Neural cell (in vitro differentiated cells): ENCODE data around the gene PRR33. TPM values are rescaled to one million over a fixed set of nuclear protein-coding genes. Genes with fewer than 3 reads are reported as not detected.

Experiments used
- H2AFZ ChIP-seq: fragments of 200-600, 300-800 bp; sonication (generic), shearing (Covaris generic); 2 replicates; pipeline ENCODE4 v1.6.0; 2014; ENCODE audit warnings: low read depth, mild to moderate bottlenecking, antibody characterized with exemption, low read length, moderate library complexity
- H3F3A ChIP-seq: fragments of 200-600 bp; shearing (Covaris generic); 2 replicates; pipeline ENCODE4 v1.6.1; 2016; ENCODE audit warnings: mild to moderate bottlenecking, moderate library complexity, mixed read lengths, antibody characterized with exemption, low read length; ENCODE audit not compliant: insufficient read depth, poor library complexity, severe bottlenecking
- H3K27ac ChIP-seq: fragments of 200-600, 300-800 bp; sonication (generic), shearing (Covaris generic); 2 replicates; pipeline ENCODE4 v1.5.1; 2014; ENCODE audit warnings: mild to moderate bottlenecking, low read length, moderate library complexity
- H3K27me3 ChIP-seq: fragments of 300-800, 200-600 bp; sonication (generic), shearing (Covaris generic); 2 replicates; pipeline ENCODE4 v1.6.0; 2014; ENCODE audit warnings: mild to moderate bottlenecking, low read depth, low read length, moderate library complexity; ENCODE audit not compliant: insufficient read depth
- H3K36me3 ChIP-seq: fragments of 300-800, 200-600 bp; sonication (generic), shearing (Covaris generic); 2 replicates; pipeline ENCODE4 v1.5.1; 2014; ENCODE audit warnings: mild to moderate bottlenecking, antibody characterized with exemption, low read length, moderate library complexity; ENCODE audit not compliant: insufficient read depth
- H3K4me2 ChIP-seq: fragments of 300-800, 200-600 bp; sonication (generic), shearing (Covaris generic); 2 replicates; pipeline ENCODE4 v1.6.0; 2014; ENCODE audit warnings: mild to moderate bottlenecking, low read length
- H3K4me3 ChIP-seq: fragments of 300-800, 200-600 bp; sonication (generic), shearing (Covaris generic); 2 replicates; pipeline ENCODE4 v1.5.1; 2014; ENCODE audit warnings: mild to moderate bottlenecking, low read length, moderate library complexity
- H3K79me2 ChIP-seq: fragments of 200-600 bp; shearing (Covaris generic); replicated peaks from 2 replicates; pipeline ENCODE4 v1.6.0; 2014; ENCODE audit warnings: mild to moderate bottlenecking, low read length, moderate library complexity; ENCODE audit not compliant: insufficient read depth
- H3K9ac ChIP-seq: fragments of 300-800, 200-600 bp; sonication (generic), shearing (Covaris generic); 2 replicates; pipeline ENCODE4 v1.6.1; 2016; ENCODE audit warnings: mild to moderate bottlenecking, low read length, mixed read lengths
- H3K9me2 ChIP-seq: fragments of 200-600 bp; shearing (Covaris generic); 2 replicates; pipeline ENCODE4 v1.6.1; 2016; ENCODE audit warnings: mild to moderate bottlenecking, low read length, mixed read lengths; ENCODE audit not compliant: insufficient read depth
- H3K9me3 ChIP-seq: fragments of 200-600, 300-800 bp; sonication (generic), shearing (Covaris generic); 2 replicates; pipeline ENCODE4 v1.6.1; 2016; ENCODE audit warnings: mild to moderate bottlenecking, mixed run types, low read length, moderate library complexity, mixed read lengths
- H4K20me1 ChIP-seq: fragments of 200-600 bp; shearing (Covaris generic); 2 replicates; pipeline ENCODE4 v1.6.1; 2016; ENCODE audit warnings: mild to moderate bottlenecking, mixed run types; ENCODE audit not compliant: insufficient read depth
- EP300 ChIP-seq: fragments of 450-650 bp; conservative IDR thresholded peaks from 2 replicates; pipeline ENCODE4 v1.6.1; 2014; ENCODE audit warnings: antibody characterized with exemption, mild to moderate bottlenecking, moderate library complexity; ENCODE audit not compliant: poor library complexity, severe bottlenecking
- EZH2 ChIP-seq: fragments of 200-600, 300-800 bp; shearing (Covaris generic), sonication (generic); IDR thresholded peaks from 2 replicates; pipeline ENCODE4 v1.6.1; 2014; ENCODE audit warnings: antibody characterized with exemption, low read length, borderline replicate concordance, mild to moderate bottlenecking; ENCODE audit not compliant: insufficient read depth, poor library complexity, severe bottlenecking
- MXI1 ChIP-seq: fragments of 450-650 bp; conservative IDR thresholded peaks from 2 replicates; pipeline ENCODE4 v1.6.1; 2014; ENCODE audit warnings: antibody characterized with exemption, mild to moderate bottlenecking; ENCODE audit not compliant: poor library complexity, severe bottlenecking
- POLR2AphosphoS5 ChIP-seq: IDR thresholded peaks from 2 replicates; pipeline ENCODE4 v1.6.1; 2012
- RAD21 ChIP-seq: fragments of 450-650 bp; conservative IDR thresholded peaks from 2 replicates; pipeline ENCODE4 v1.6.1; 2014; ENCODE audit warnings: antibody characterized with exemption, mild to moderate bottlenecking, moderate library complexity
- SMC3 ChIP-seq: fragments of 450-650 bp; conservative IDR thresholded peaks from 2 replicates; pipeline ENCODE4 v1.6.1; 2014; ENCODE audit warnings: antibody characterized with exemption, mild to moderate bottlenecking, moderate library complexity; ENCODE audit not compliant: poor library complexity
- TAF1 ChIP-seq: IDR thresholded peaks from 2 replicates; pipeline ENCODE4 v1.6.1; 2012; ENCODE audit warnings: low read depth
- polyA plus RNA-seq: library from polyadenylated mRNA; depleted of rRNA; stranded (reverse); fragments of >200 nt; gene quantifications from 2 replicates; pipeline ENCODE4 v1.2.3, GENCODE V29; 2014
- small RNA-seq, 3 experiments: library from RNA; depleted of rRNA; stranded (forward); fragments of <200 nt; gene quantifications; one replicate each; pipeline ENCODE3, GENCODE V24; 2012
- TF ChIP-seq, protein P1 (sequence below): fragments of 450-650 bp; IDR thresholded peaks from 2 replicates; pipeline ENCODE4 v1.5.1; 2014; ENCODE audit warnings: antibody characterized with exemption, mild to moderate bottlenecking, moderate library complexity; ENCODE audit not compliant: poor library complexity, severe bottlenecking
- TF ChIP-seq, protein P2 (sequence below): IDR thresholded peaks from 2 replicates; pipeline ENCODE4 v1.6.1; 2012; ENCODE audit warnings: borderline replicate concordance

PRR33 gene
- polyA plus RNA-seq, 1 donor from 2014 or later: not detected

DNA sequence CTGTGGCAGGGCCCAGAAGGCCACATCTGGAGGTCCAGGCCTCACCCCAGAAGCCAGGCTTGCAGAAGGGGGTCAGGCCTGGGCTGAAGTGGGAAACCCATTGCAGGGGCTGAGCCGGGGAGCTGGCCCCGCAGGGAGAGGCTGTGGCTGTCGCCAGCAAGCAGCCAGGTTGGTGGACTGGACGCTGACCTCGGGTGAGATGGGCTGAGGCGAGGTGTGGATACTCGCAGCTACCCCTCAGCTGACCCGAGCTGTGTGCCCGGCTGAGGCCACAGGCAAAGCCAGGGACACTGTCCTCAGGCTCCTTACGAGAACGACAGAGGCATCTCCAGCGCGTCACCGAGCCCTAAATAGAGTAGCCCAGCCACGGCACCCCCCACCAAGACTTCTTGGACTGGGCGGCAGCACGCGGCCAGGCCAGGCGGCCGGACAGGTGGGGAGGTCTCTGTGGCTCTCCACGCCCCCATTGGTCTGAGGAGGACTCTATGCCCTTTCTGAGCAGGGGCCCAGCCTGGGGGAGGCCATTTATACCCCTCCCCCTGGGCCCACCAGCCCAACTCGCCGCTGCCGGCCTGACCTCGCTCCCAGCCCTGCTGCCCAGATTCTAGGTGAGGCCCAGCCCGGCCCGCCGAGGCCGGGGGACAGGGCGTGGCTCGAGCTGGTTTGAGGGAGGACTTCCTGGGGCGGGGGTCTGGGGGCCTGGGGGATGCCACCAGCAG, 53.1 kb downstream of the PRR33 start, which contains the start of gene TNNI2:
Gene TNNI2, plus strand, starts transcription at position 556 of the 719 bp plus-strand sequence. CDS start 716 bp downstream, outside the sequence.
- no peak for TF ChIP-seq SMC3
- no peak for TF ChIP-seq MXI1
- TF ChIP-seq, protein P1, sequence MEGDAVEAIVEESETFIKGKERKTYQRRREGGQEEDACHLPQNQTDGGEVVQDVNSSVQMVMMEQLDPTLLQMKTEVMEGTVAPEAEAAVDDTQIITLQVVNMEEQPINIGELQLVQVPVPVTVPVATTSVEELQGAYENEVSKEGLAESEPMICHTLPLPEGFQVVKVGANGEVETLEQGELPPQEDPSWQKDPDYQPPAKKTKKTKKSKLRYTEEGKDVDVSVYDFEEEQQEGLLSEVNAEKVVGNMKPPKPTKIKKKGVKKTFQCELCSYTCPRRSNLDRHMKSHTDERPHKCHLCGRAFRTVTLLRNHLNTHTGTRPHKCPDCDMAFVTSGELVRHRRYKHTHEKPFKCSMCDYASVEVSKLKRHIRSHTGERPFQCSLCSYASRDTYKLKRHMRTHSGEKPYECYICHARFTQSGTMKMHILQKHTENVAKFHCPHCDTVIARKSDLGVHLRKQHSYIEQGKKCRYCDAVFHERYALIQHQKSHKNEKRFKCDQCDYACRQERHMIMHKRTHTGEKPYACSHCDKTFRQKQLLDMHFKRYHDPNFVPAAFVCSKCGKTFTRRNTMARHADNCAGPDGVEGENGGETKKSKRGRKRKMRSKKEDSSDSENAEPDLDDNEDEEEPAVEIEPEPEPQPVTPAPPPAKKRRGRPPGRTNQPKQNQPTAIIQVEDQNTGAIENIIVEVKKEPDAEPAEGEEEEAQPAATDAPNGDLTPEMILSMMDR: no peak
- TF ChIP-seq EP300: no peak
- no peak for TF ChIP-seq RAD21
- TF ChIP-seq TAF1: no peak
- TF ChIP-seq POLR2AphosphoS5: no peak
- TF ChIP-seq, protein P2, sequence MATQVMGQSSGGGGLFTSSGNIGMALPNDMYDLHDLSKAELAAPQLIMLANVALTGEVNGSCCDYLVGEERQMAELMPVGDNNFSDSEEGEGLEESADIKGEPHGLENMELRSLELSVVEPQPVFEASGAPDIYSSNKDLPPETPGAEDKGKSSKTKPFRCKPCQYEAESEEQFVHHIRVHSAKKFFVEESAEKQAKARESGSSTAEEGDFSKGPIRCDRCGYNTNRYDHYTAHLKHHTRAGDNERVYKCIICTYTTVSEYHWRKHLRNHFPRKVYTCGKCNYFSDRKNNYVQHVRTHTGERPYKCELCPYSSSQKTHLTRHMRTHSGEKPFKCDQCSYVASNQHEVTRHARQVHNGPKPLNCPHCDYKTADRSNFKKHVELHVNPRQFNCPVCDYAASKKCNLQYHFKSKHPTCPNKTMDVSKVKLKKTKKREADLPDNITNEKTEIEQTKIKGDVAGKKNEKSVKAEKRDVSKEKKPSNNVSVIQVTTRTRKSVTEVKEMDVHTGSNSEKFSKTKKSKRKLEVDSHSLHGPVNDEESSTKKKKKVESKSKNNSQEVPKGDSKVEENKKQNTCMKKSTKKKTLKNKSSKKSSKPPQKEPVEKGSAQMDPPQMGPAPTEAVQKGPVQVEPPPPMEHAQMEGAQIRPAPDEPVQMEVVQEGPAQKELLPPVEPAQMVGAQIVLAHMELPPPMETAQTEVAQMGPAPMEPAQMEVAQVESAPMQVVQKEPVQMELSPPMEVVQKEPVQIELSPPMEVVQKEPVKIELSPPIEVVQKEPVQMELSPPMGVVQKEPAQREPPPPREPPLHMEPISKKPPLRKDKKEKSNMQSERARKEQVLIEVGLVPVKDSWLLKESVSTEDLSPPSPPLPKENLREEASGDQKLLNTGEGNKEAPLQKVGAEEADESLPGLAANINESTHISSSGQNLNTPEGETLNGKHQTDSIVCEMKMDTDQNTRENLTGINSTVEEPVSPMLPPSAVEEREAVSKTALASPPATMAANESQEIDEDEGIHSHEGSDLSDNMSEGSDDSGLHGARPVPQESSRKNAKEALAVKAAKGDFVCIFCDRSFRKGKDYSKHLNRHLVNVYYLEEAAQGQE: no peak
- no peak for TF ChIP-seq EZH2
- no peak within 1 kb of the TSS for H3K4me3 ChIP-seq
- no peak within 1 kb of the TSS for H3K27ac ChIP-seq
- no peaks in the 10 kb centered on the region for H3K27me3 ChIP-seq
- no peaks in the 10 kb centered on the region for H3K79me2 ChIP-seq
- H3K9me3 ChIP-seq: no peaks in the 10 kb centered on the region
- no peaks in the 10 kb centered on the region for H3K9me2 ChIP-seq
- H3K36me3 ChIP-seq: no peaks in the 10 kb centered on the region
- no peaks in the 10 kb centered on the region for H3F3A ChIP-seq
- no peak within 1 kb of the TSS for H3K9ac ChIP-seq
- no peak within 1 kb of the TSS for H2AFZ ChIP-seq
- no peaks in the 10 kb centered on the region for H4K20me1 ChIP-seq
- no peak within 1 kb of the TSS for H3K4me2 ChIP-seq

Small RNA genes within 50 kb of the gene (small RNA-seq; reads per million reads assigned to genes)
- gene AC051649.1 (0 reads per million in 3 experiments), gene MIR4298 (0 reads per million in 3 experiments)

Other genes with a start within 250 kb of the PRR33 start
- not detected in 2 replicates for gene KRTAP5-6, start 194.7 kb downstream of the PRR33 start, polyA plus RNA-seq
- 0.50 and 1.1 TPM in 2 replicates for gene IFITM10, start 141.3 kb downstream of the PRR33 start, polyA plus RNA-seq
- 30.5 and 40.5 TPM in 2 replicates for gene CTSD, start 128.0 kb downstream of the PRR33 start, polyA plus RNA-seq
- not detected in 2 replicates for gene SYT8, start 56.9 kb downstream of the PRR33 start, polyA plus RNA-seq
- not detected in 2 replicates for gene TNNI2, start 52.9 kb downstream of the PRR33 start, polyA plus RNA-seq
- gene LSP1, start 38.8 kb downstream of the PRR33 start, polyA plus RNA-seq: not detected in 2 replicates
- gene TNNT3, start 27.8 kb upstream of the PRR33 start, polyA plus RNA-seq: not detected in 2 replicates
- gene MRPL23, start 55.4 kb upstream of the PRR33 start, polyA plus RNA-seq: 139 and 154 TPM in 2 replicates
- gene H19, start 105.9 kb upstream of the PRR33 start, polyA plus RNA-seq: not detected in 2 replicates
- not detected in 2 replicates for gene IGF2, start 247.5 kb upstream of the PRR33 start, polyA plus RNA-seq